GM20000 (cell line): ENCODE data around the gene NEURL1.

Source experiments
- DNase-seq: peaks from one replicate; pipeline ENCODE4 v3.0.0; 2012; ENCODE audit warnings: low spot score
- CTCF ChIP-seq: IDR thresholded peaks from 2 replicates; pipeline ENCODE4 v1.5.1; 2012; ENCODE audit warnings: mild to moderate bottlenecking, control low read depth; ENCODE audit errors: extremely low read depth, missing control alignments

The NEURL1 gene

GRCh38 chr10:103556383-103557007 is 63.0 kb downstream of the NEURL1 start:
- TF ChIP-seq CTCF = no peak
- no peak for DNase-seq

- no peak for TF ChIP-seq CTCF
Observed at GRCh38 chr10:103557455-103557854, 64.0 kb downstream of the NEURL1 start.

GRCh38 chr10:103558911-103559310 is 65.4 kb downstream of the NEURL1 start:
- no peak for DNase-seq
- no peak for TF ChIP-seq CTCF

More at GRCh38 chr10:103557455-103557854, 64.0 kb downstream of the NEURL1 start:
- no peak for DNase-seq

DNA sequence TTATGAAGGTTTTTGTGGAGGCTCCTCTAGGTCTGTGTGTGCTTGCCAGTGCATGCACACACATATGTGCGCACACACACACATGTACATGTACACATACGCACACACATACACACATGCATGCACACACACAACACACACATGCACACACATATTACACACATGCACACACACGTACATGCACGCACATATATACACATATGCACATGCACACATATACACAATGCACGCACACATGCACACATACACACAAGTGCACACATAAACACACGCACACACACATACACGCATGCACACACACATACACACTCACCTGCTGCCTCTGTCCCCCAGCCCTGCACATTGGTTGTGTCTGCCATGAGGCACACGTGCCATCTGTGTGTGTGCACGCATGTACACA is 66.3 kb downstream of the NEURL1 start:
- no peak for TF ChIP-seq CTCF
- no peak for DNase-seq

- DNase-seq = no peak
- no peak for TF ChIP-seq CTCF
Observed at GRCh38 chr10:103560886-103561285, 67.4 kb downstream of the NEURL1 start.

GRCh38 chr10:103562383-103562782 is 68.9 kb downstream of the NEURL1 start:
- TF ChIP-seq CTCF = no peak
- no peak for DNase-seq

- no peak for TF ChIP-seq CTCF
- no peak for DNase-seq
Observed at GRCh38 chr10:103563231-103564115, 70.0 kb downstream of the NEURL1 start.
